ENCODE results near the gene ZNRF1. TPM values are rescaled to one million over a fixed set of nuclear protein-coding genes. Genes with fewer than 3 reads are reported as not detected.

Gene ZNRF1
- total and polyA plus RNA-seq, 2 of the 8 experiments (the other 6 are each of a cell fraction or from before 2014, with no cell fraction given) = 33.5 to 52.9 TPM

DNA sequence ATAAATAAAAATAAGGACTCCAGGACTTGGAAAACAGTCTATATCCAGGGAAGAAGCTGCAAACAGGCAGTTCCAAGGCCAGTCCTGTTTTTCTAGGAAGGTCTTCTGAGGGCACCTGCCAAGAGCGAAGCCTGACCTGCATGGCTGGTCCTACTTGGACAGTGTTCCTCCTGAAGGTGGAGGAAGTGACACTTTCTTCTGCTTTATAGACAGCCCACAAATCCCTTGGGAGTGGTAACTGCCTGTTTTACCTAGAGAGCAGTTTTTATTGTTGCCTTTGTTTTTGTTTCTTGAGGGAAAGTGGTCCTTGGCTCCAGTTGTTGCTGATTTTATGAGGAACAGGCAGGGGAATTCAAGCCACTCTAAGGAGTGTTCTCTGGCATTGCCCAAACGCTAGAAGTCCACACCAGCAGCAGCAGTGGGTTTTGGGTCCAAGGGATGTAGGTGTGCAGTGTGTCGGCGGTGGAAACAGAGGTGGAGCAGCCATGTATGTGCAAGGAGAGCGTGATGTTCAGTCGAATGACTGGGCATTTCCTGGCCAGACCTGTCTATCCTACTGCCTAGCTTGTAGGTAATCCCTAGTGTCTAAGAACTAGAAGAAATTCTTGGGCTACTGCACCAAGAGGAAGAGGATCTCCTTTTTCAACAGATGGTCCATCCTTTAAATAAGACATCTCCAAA is 82.5 kb downstream of the ZNRF1 start:
- H3K79me2 ChIP-seq (ENCODE audit: control insufficient read depth in 1 of 2, insufficient read depth in 2 of 2, low read length in 2 of 2) = peaks cover 3 to 91% of the 10 kb centered on the region in 2 experiments
- peaks cover 2 to 12% (median 10%) of the 10 kb centered on the region in 4 experiments for H3K4me1 ChIP-seq (replicated peaks in 1 of 4; ENCODE audit: control insufficient read depth in 3 of 4, insufficient read depth in 4 of 4, low read length in 3 of 4)
- H3K27ac ChIP-seq (ENCODE audit: low read depth, low read length) = 0 out of 2 replicates have a peak overlapping the region, but pooled peaks have one; percentile 3
- H3K4ac ChIP-seq (replicated peaks; ENCODE audit: insufficient read length, low read depth, low read length) = no peak overlapping the region
- no peak overlapping the region for H2BK15ac ChIP-seq (ENCODE audit: low read length)
- H2BK12ac ChIP-seq (ENCODE audit: low read depth, low read length) = no peak overlapping the region
- H3K27me3 ChIP-seq (replicated peaks in 1 of 4; ENCODE audit: control insufficient read depth in 3 of 4, extremely low read depth in 1 of 4, insufficient read depth in 3 of 4, low read length in 3 of 4) = no peaks in the 10 kb centered on the region
- no peak overlapping the region for H2BK20ac ChIP-seq (ENCODE audit: low read length)
- H3K14ac ChIP-seq (ENCODE audit: insufficient read length) = no peak overlapping the region
- 88% methylated on average over 6 of the region's 6 CpGs; no CpG with 5 or more reads in 1 of the 2 experiments for WGBS, 2 experiments (ENCODE audit: extremely low coverage in 1 of 2, insufficient coverage in 1 of 2, insufficient read length in 1 of 2, insufficient replicate concordance in 2 of 2, low coverage in 1 of 2, low lambda C conversion rate in 2 of 2, missing lambda C conversion rate in 1 of 2)
- TF ChIP-seq EP300 (IDR thresholded peaks at IDR 0.05; ENCODE audit: borderline replicate concordance in 1 of 2, low read depth in 2 of 2, low read length in 2 of 2) = no peak
- no peak for TF ChIP-seq YY1 (IDR thresholded peaks at IDR 0.05; ENCODE audit: low read depth, low read length)
- no peak for TF ChIP-seq POLR2AphosphoS5 (IDR thresholded peaks at IDR 0.05; ENCODE audit: low read depth, low read length)
- TF ChIP-seq, protein P1, sequence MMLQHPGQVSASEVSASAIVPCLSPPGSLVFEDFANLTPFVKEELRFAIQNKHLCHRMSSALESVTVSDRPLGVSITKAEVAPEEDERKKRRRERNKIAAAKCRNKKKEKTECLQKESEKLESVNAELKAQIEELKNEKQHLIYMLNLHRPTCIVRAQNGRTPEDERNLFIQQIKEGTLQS (IDR thresholded peaks at IDR 0.05; ENCODE audit: insufficient read depth, low read depth, low read length) = no peak
- no peak for TF ChIP-seq EGR1 (IDR thresholded peaks at IDR 0.05; ENCODE audit: borderline replicate concordance, low read depth, low read length)
- no peak for TF ChIP-seq CTBP2 (IDR thresholded peaks at IDR 0.05; ENCODE audit: borderline replicate concordance, insufficient read depth, insufficient read length, low read length)
- no peak overlapping the region for H3K4me3 ChIP-seq (ENCODE audit: extremely low read depth in 1 of 4, insufficient read depth in 2 of 4, low read depth in 3 of 4, low read length in 4 of 4)
- no peak overlapping the region for H3K56ac ChIP-seq (replicated peaks; ENCODE audit: insufficient read length, low read depth, low read length)
- H3K36me3 ChIP-seq (ENCODE audit: control insufficient read depth in 2 of 4, insufficient read depth in 4 of 4, low read length in 3 of 4) = no peaks in the 10 kb centered on the region; a peak in 2 of 8 replicates
- H2AFZ ChIP-seq (ENCODE audit: low read length) = no peak overlapping the region
- ChIA-PET POLR2A (ENCODE audit: partially characterized antibody) (interaction anchor here (0.6 to 1.3 kb wide), 4 partner anchors 14 to 30 kb away, joined by 3 read pairs; no protein-coding TSS in a partner anchor), CTCF (ENCODE audit: partially characterized antibody) (interaction anchor here (0.5 to 13.7 kb wide), 5 partner anchors 17 to 36 kb away, joined by 3 to 90 read pairs (median 8); no protein-coding TSS in a partner anchor)
- H4K8ac ChIP-seq (ENCODE audit: extremely low read depth, insufficient read depth, low read length) = no peak overlapping the region
- H4K20me1 ChIP-seq (replicated peaks in 1 of 2; ENCODE audit: control insufficient read depth in 1 of 2, insufficient read depth in 2 of 2, low read length in 2 of 2) = peaks cover 0 to 8% of the 10 kb centered on the region in 2 experiments
- no peak overlapping the region for H3K23ac ChIP-seq (ENCODE audit: insufficient read length)
- peaks cover 11% of the 10 kb centered on the region; the same call in 1 of the 2 replicates for H3K79me1 ChIP-seq (ENCODE audit: low read depth, low read length)
- no peaks in the 10 kb centered on the region for H3K23me2 ChIP-seq (ENCODE audit: low read depth, low read length)
- peak overlapping the region; percentile 36; the same call in 1 of the 2 replicates for H2BK5ac ChIP-seq (ENCODE audit: low read depth, low read length)
- H4K91ac ChIP-seq (replicated peaks; ENCODE audit: insufficient read length, low read length) = peak overlapping the region; percentile 45
- H4K5ac ChIP-seq (ENCODE audit: insufficient read length, low read depth, low read length) = peak overlapping the region; percentile 27
- H3K4me2 ChIP-seq (ENCODE audit: insufficient read depth in 1 of 2, low read depth in 2 of 2, low read length in 2 of 2) = peak overlapping the region in 1 of 2 experiments; percentile 35; a peak in 2 of 4 replicates
- 0 out of 2 replicates have a peak overlapping the region, but pooled peaks have one; percentile 3 for H2AK5ac ChIP-seq (ENCODE audit: low read depth, low read length)
- no peak overlapping the region for H3K9ac ChIP-seq (replicated peaks in 1 of 4; ENCODE audit: extremely low read depth in 1 of 4, low read depth in 3 of 4, low read length in 3 of 4)
- no peaks in the 10 kb centered on the region for H3K9me3 ChIP-seq (ENCODE audit: insufficient read depth in 2 of 2, low read depth in 1 of 2, low read length in 1 of 2)
- DNase-seq (ENCODE audit: low read depth in 1 of 2, low spot score in 2 of 2) (no peak), FAIRE-seq (no peak)
- H3K18ac ChIP-seq (ENCODE audit: extremely low read depth, low read length) = no peak overlapping the region
- no peak overlapping the region for H2BK120ac ChIP-seq (replicated peaks; ENCODE audit: low read depth, low read length)

All from H1 (cell line).